GM23338 (cell line): ENCODE results near the gene TENT4A. TPM values are rescaled to one million over a fixed set of nuclear protein-coding genes. Genes with fewer than 3 reads are reported as not detected.

Experiments
- ATAC-seq: fragments of 200-7000 bp; cut with Tn5 transposase; 3 replicates; pipeline ENCODE4 v1.9.1; 2020
- DNase-seq: peaks from one replicate; pipeline ENCODE4 v3.0.0-alpha.2; 2015; ENCODE audit warnings: low spot score
- H2AFZ ChIP-seq: fragments of 200-600 bp; sonication (generic); 2 replicates; pipeline ENCODE4 v1.8.0; 2016; ENCODE audit warnings: antibody characterized with exemption, mild to moderate bottlenecking, moderate library complexity
- H3F3A ChIP-seq: fragments of 200-600 bp; sonication (generic); replicated peaks from 2 replicates; pipeline ENCODE4 v1.8.0; 2017; ENCODE audit warnings: antibody characterized with exemption, mixed run types, low read depth
- H3K27ac ChIP-seq: fragments of 200-600 bp; sonication (generic); 2 replicates; pipeline ENCODE4 v1.6.1; 2016; ENCODE audit warnings: low read depth
- H3K27me3 ChIP-seq: fragments of 200-600 bp; sonication (generic); 2 replicates; pipeline ENCODE4 v1.8.0; 2016; ENCODE audit warnings: mild to moderate bottlenecking, mixed run types, moderate library complexity; ENCODE audit not compliant: insufficient read depth
- H3K36me3 ChIP-seq: fragments of 200-600 bp; sonication (generic); 2 replicates; pipeline ENCODE4 v1.8.0; 2016; ENCODE audit warnings: mild to moderate bottlenecking; ENCODE audit not compliant: insufficient read depth
- H3K4me1 ChIP-seq: fragments of 200-600 bp; sonication (generic); 2 replicates; pipeline ENCODE4 v1.8.0; 2016; ENCODE audit warnings: mild to moderate bottlenecking, moderate library complexity; ENCODE audit not compliant: insufficient read depth
- H3K4me2 ChIP-seq: fragments of 200-600 bp; sonication (generic); 2 replicates; pipeline ENCODE4 v1.7.1; 2017; ENCODE audit warnings: mixed run types
- H3K4me3 ChIP-seq: fragments of 200-600 bp; sonication (generic); 2 replicates; pipeline ENCODE4 v1.6.1; 2016; ENCODE audit warnings: mixed run types
- H3K79me2 ChIP-seq: fragments of 200-600 bp; sonication (generic); replicated peaks from 2 replicates; pipeline ENCODE4 v1.8.0; 2017; ENCODE audit warnings: mild to moderate bottlenecking; ENCODE audit not compliant: insufficient read depth
- H3K9me2 ChIP-seq: fragments of 200-600 bp; sonication (generic); 2 replicates; pipeline ENCODE4 v1.8.0; 2017; ENCODE audit not compliant: insufficient read depth
- H4K20me1 ChIP-seq: fragments of 200-600 bp; sonication (generic); replicated peaks from 2 replicates; pipeline ENCODE4 v1.8.0; 2017; ENCODE audit warnings: mild to moderate bottlenecking; ENCODE audit not compliant: insufficient read depth
- H3K27ac Mint-ChIP-seq: 2 replicates; pipeline ENCODE4 v1.8.0; 2020; ENCODE audit warnings: inconsistent platforms, mild to moderate bottlenecking, moderate library complexity, mixed read lengths
- H3K27me3 Mint-ChIP-seq: 3 replicates; pipeline ENCODE4 v1.8.0; 2022; ENCODE audit warnings: low read depth, mild to moderate bottlenecking, moderate library complexity, mixed read lengths, inconsistent platforms; ENCODE audit not compliant: insufficient read depth, poor library complexity
- H3K36me3 Mint-ChIP-seq: 3 replicates; pipeline ENCODE4 v1.8.0; 2021; ENCODE audit warnings: low read depth, mild to moderate bottlenecking, inconsistent platforms, moderate library complexity, mixed read lengths
- H3K4me1 Mint-ChIP-seq: 3 replicates; pipeline ENCODE4 v1.8.0; 2020; ENCODE audit warnings: mild to moderate bottlenecking, inconsistent platforms, mixed read lengths
- H3K4me3 Mint-ChIP-seq: 3 replicates; pipeline ENCODE4 v1.8.0; 2021; ENCODE audit warnings: moderate library complexity, mild to moderate bottlenecking, inconsistent platforms, mixed read lengths
- H3K9me3 Mint-ChIP-seq: 3 replicates; pipeline ENCODE4 v1.8.0; 2020; ENCODE audit warnings: moderate library complexity, mild to moderate bottlenecking, inconsistent platforms, mixed read lengths
- CREB1 ChIP-seq: fragments of 250-450 bp; sonication (Bioruptor Pico); IDR thresholded peaks from 2 replicates; pipeline ENCODE4 v1.5.0; 2020; ENCODE audit warnings: low read depth, mild to moderate bottlenecking, moderate library complexity
- CTCF ChIP-seq, 2 experiments: fragments of 200-600 bp in 1 of 2; sonication (generic) in 1 of 2; conservative IDR thresholded peaks; 2 replicates each; pipeline versions ENCODE4 v1.5.1 to v1.6.1; 2016 to 2017; ENCODE audit warnings: antibody characterized with exemption in 2 of 2, low read depth in 2 of 2, mild to moderate bottlenecking in 2 of 2, moderate library complexity in 1 of 2
- ETS1 ChIP-seq: IDR thresholded peaks from 2 replicates; pipeline ENCODE4 v1.6.1; 2016; ENCODE audit warnings: antibody characterized with exemption
- EZH2 ChIP-seq: fragments of 200-600 bp; sonication (generic); IDR thresholded peaks from one replicate; pipeline ENCODE4 v1.8.0; 2017; ENCODE audit warnings: antibody characterized with exemption, mild to moderate bottlenecking, low read depth; ENCODE audit not compliant: unreplicated experiment
- EZH2phosphoT487 ChIP-seq: fragments of 200-600 bp; sonication (generic); IDR thresholded peaks from one replicate; pipeline ENCODE4 v1.8.1; 2018; ENCODE audit warnings: antibody characterized with exemption; ENCODE audit not compliant: unreplicated experiment
- JUNB ChIP-seq: IDR thresholded peaks from one replicate; pipeline ENCODE4 v1.6.1; 2016; ENCODE audit warnings: antibody characterized with exemption; ENCODE audit not compliant: unreplicated experiment
- NANOG ChIP-seq: IDR thresholded peaks from 2 replicates; pipeline ENCODE4 v1.6.1; 2016; ENCODE audit warnings: antibody characterized with exemption, borderline replicate concordance
- POLR2AphosphoS5 ChIP-seq: IDR thresholded peaks from 2 replicates; pipeline ENCODE4 v1.6.1; 2016; ENCODE audit warnings: antibody characterized with exemption, low read depth
- REST ChIP-seq: IDR thresholded peaks from one replicate; pipeline ENCODE4 v1.6.1; 2018; ENCODE audit warnings: antibody characterized with exemption; ENCODE audit not compliant: unreplicated experiment
- STAT1 ChIP-seq: IDR thresholded peaks from one replicate; pipeline ENCODE4 v1.6.1; 2016; ENCODE audit warnings: antibody characterized with exemption; ENCODE audit not compliant: unreplicated experiment
- ZNF114 ChIP-seq: fragments of 250-450 bp; sonication (Bioruptor Pico); IDR thresholded peaks from 2 replicates; pipeline ENCODE4 v1.5.0; 2020; ENCODE audit warnings: mild to moderate bottlenecking, moderate library complexity
- ZNF331 ChIP-seq: fragments of 250-450 bp; sonication (Bioruptor Pico); IDR thresholded peaks from 2 replicates; pipeline ENCODE4 v1.5.0; 2020; ENCODE audit warnings: low read depth, mild to moderate bottlenecking, moderate library complexity
- ZNF462 ChIP-seq: fragments of 250-450 bp; sonication (Bioruptor Pico); IDR thresholded peaks from 2 replicates; pipeline ENCODE4 v1.5.0; 2020; ENCODE audit warnings: mild to moderate bottlenecking, moderate library complexity
- polyA plus RNA-seq: library from polyadenylated mRNA; unstranded; fragments of >200 nt; fragmentation: Nextera tagmentation; extraction: Ambion mirVana; gene quantifications from 2 replicates; pipeline ENCODE4 v1.2.1, GENCODE V29; 2016
- total RNA-seq: library from RNA; depleted of rRNA; stranded (reverse); fragments of >200 nt; shearing (Covaris generic); gene quantifications from 2 replicates; pipeline ENCODE4 v1.2.3, GENCODE V29; 2014

Gene TENT4A
- total and polyA plus RNA-seq, 2 experiments from 2014 or later: 5.3 to 24.0 TPM

- Histone ChIP-seq H2AFZ (no peak overlapping the region), H3K4me3 (no peak overlapping the region), H4K20me1 (peaks cover 62% of the 10 kb centered on the region), H3K27ac (no peak overlapping the region), H3K36me3 (no peaks in the 10 kb centered on the region), H3K4me1 (peaks cover 45% of the 10 kb centered on the region), H3K27me3 (peaks cover 4% of the 10 kb centered on the region; the same call in 1 of the 2 replicates), H3K79me2 (peaks cover 92% of the 10 kb centered on the region), H3K4me2 (no peak overlapping the region), H3F3A (no peaks in the 10 kb centered on the region), H3K9me2 (no peaks in the 10 kb centered on the region)
- TF ChIP-seq STAT1 (no peak), CTCF (conservative IDR thresholded peaks at IDR 0.05; ENCODE audit: low read depth in 2 of 2) (no peak), CREB1 (CRISPR knock-in tag) (no peak), ETS1 (no peak), ZNF331 (no peak), ZNF114 (no peak), ZNF462 (CRISPR knock-in tag) (no peak), JUNB (no peak), EZH2phosphoT487 (no peak), REST (no peak), POLR2AphosphoS5 (no peak), EZH2 (no peak), NANOG (no peak)
- ATAC-seq (no peak), DNase-seq (no peak)
- peaks cover 3% of the 10 kb centered on the region; the same call in 2 of the 3 replicates for H3K36me3 Mint-ChIP-seq
- peaks cover 77% of the 10 kb centered on the region for H3K4me1 Mint-ChIP-seq
- peaks cover 5% of the 10 kb centered on the region for H3K27me3 Mint-ChIP-seq
- H3K4me3 Mint-ChIP-seq: no peak overlapping the region
- H3K27ac Mint-ChIP-seq: no peak overlapping the region
- H3K9me3 Mint-ChIP-seq: no peaks in the 10 kb centered on the region
Observed at GRCh38 chr5:6718718-6719117, 5.5 kb downstream of the TENT4A start.
